DOHH2 (cell line): ENCODE measurements around the gene IGF2.

Experiments used
- H3F3A ChIP-seq: fragments of 200-600 bp; sonication (generic), shearing (Covaris generic); 2 replicates; pipeline ENCODE4 v1.6.0; 2016; ENCODE audit warnings: antibody characterized with exemption, mild to moderate bottlenecking; ENCODE audit not compliant: control insufficient read depth, insufficient read depth
- H3K27ac ChIP-seq: fragments of 200-600 bp; sonication (generic); 2 replicates; pipeline ENCODE4 v1.5.1; 2014; ENCODE audit warnings: low read depth, mild to moderate bottlenecking, low read length, moderate library complexity
- H3K27me3 ChIP-seq: fragments of 200-600 bp; sonication (generic); 2 replicates; pipeline ENCODE4 v1.6.1; 2014; ENCODE audit warnings: mild to moderate bottlenecking, low read length, mixed read lengths; ENCODE audit not compliant: control insufficient read depth
- H3K36me3 ChIP-seq: fragments of 200-600 bp; sonication (generic); 2 replicates; pipeline ENCODE4 v1.6.1; 2014; ENCODE audit warnings: mild to moderate bottlenecking, low read length, moderate library complexity, mixed read lengths; ENCODE audit not compliant: control insufficient read depth
- H3K4me1 ChIP-seq: fragments of 200-600 bp; sonication (generic); 2 replicates; pipeline ENCODE4 v1.6.1; 2014; ENCODE audit warnings: mild to moderate bottlenecking, low read length, mixed read lengths; ENCODE audit not compliant: control insufficient read depth
- H3K4me2 ChIP-seq: fragments of 200-600 bp; sonication (generic); 2 replicates; pipeline ENCODE4 v1.6.0; 2014; ENCODE audit warnings: mild to moderate bottlenecking, low read length, moderate library complexity
- H3K4me3 ChIP-seq: fragments of 200-600 bp; sonication (generic); 2 replicates; pipeline ENCODE4 v1.5.1; 2014; ENCODE audit warnings: mild to moderate bottlenecking, low read length, mixed read lengths
- H3K79me2 ChIP-seq: fragments of 200-600 bp; sonication (generic); 2 replicates; pipeline ENCODE4 v1.6.1; 2014; ENCODE audit warnings: mild to moderate bottlenecking, low read length, mixed read lengths; ENCODE audit not compliant: control insufficient read depth
- H3K9me2 ChIP-seq: fragments of 200-600 bp; sonication (generic); replicated peaks from 2 replicates; pipeline ENCODE4 v1.6.1; 2014; ENCODE audit warnings: mild to moderate bottlenecking, low read length, mixed read lengths; ENCODE audit not compliant: control insufficient read depth
- H3K9me3 ChIP-seq: fragments of 200-600 bp; sonication (generic); 2 replicates; pipeline ENCODE4 v1.6.1; 2014; ENCODE audit warnings: antibody characterized with exemption, low read length, mixed read lengths; ENCODE audit not compliant: control insufficient read depth, insufficient read depth
- H4K20me1 ChIP-seq: fragments of 200-600 bp; sonication (generic); 2 replicates; pipeline ENCODE4 v1.6.0; 2014; ENCODE audit warnings: low read depth, mild to moderate bottlenecking, antibody characterized with exemption, low read length, moderate library complexity; ENCODE audit not compliant: control insufficient read depth, insufficient read depth
- EZH2phosphoT487 ChIP-seq: fragments of 200-600 bp; sonication (generic); IDR thresholded peaks from 2 replicates; pipeline ENCODE4 v1.6.1; 2017; ENCODE audit warnings: borderline replicate concordance, mild to moderate bottlenecking, antibody characterized with exemption, low read length, moderate library complexity, mixed read lengths
- TF ChIP-seq, protein P1 (sequence below): fragments of 200-600 bp; sonication (generic); IDR thresholded peaks from one replicate; pipeline ENCODE4 v1.5.1; 2014; ENCODE audit warnings: antibody characterized with exemption, mild to moderate bottlenecking, low read depth, low read length; ENCODE audit not compliant: poor library complexity, severe bottlenecking

IGF2 gene

DNA sequence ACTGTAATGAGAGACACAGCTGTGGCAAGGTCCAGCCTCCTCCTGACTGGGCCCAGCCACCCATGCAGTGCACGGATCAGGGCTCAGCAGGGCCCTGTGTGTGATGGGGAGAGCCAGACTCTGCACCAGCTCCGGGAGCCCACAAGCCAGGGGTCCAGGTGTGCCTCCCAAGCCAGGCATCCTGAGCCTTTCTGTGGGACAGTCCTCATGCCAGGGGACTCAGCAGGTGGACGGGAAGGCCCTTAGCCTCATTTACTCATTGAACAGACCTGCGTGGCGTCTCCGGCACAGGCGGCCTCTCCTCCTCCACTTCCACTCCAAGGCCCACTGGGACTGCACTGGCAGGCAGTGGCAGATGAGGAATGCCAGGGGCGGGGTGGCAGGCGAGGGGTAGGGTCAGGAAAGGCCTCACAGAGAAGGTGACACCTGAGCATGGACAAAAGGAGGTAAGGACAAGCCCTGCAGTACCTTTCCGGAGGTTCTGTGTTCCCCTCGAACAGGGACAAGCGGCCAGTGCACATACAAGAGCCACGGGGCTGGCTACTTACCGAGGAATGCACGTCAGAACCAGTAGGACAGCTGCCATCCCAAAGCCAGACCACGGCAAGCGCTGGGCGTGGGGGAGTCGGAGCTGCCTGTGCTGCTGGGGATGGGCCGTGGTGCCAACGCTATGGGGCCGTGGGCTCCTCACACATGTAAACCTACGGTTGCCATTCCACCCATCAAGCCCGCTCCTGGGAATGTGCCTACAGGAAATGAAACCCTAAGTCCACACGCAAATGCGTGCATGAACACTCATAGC is 52.7 kb downstream of the IGF2 start:
- H3K79me2 ChIP-seq, result no peaks in the 10 kb centered on the region
- no peak overlapping the region for H3K27ac ChIP-seq
- H4K20me1 ChIP-seq, result no peaks in the 10 kb centered on the region
- H3K27me3 ChIP-seq, result no peaks in the 10 kb centered on the region
- no peak for TF ChIP-seq EZH2phosphoT487
- TF ChIP-seq, protein P1, sequence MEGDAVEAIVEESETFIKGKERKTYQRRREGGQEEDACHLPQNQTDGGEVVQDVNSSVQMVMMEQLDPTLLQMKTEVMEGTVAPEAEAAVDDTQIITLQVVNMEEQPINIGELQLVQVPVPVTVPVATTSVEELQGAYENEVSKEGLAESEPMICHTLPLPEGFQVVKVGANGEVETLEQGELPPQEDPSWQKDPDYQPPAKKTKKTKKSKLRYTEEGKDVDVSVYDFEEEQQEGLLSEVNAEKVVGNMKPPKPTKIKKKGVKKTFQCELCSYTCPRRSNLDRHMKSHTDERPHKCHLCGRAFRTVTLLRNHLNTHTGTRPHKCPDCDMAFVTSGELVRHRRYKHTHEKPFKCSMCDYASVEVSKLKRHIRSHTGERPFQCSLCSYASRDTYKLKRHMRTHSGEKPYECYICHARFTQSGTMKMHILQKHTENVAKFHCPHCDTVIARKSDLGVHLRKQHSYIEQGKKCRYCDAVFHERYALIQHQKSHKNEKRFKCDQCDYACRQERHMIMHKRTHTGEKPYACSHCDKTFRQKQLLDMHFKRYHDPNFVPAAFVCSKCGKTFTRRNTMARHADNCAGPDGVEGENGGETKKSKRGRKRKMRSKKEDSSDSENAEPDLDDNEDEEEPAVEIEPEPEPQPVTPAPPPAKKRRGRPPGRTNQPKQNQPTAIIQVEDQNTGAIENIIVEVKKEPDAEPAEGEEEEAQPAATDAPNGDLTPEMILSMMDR, result no peak
- H3F3A ChIP-seq, result no peaks in the 10 kb centered on the region
- H3K4me3 ChIP-seq, result no peak overlapping the region
- no peaks in the 10 kb centered on the region for H3K4me1 ChIP-seq
- no peaks in the 10 kb centered on the region for H3K36me3 ChIP-seq
- no peaks in the 10 kb centered on the region for H3K9me2 ChIP-seq
- H3K4me2 ChIP-seq, result no peak overlapping the region
- H3K9me3 ChIP-seq, result no peaks in the 10 kb centered on the region

- Histone ChIP-seq H3F3A (no peaks in the 10 kb centered on the region), H4K20me1 (no peaks in the 10 kb centered on the region), H3K4me1 (no peaks in the 10 kb centered on the region), H3K4me3 (no peak overlapping the region), H3K36me3 (no peaks in the 10 kb centered on the region), H3K9me2 (no peaks in the 10 kb centered on the region), H3K27me3 (no peaks in the 10 kb centered on the region), H3K79me2 (no peaks in the 10 kb centered on the region), H3K27ac (no peak overlapping the region), H3K4me2 (no peak overlapping the region), H3K9me3 (no peaks in the 10 kb centered on the region)
- TF ChIP-seq, protein P1, result no peak
- TF ChIP-seq EZH2phosphoT487, result no peak
These were observed 53.7 kb downstream of the IGF2 start for GRCh38 chr11:2085251-2086066.

GRCh38 chr11:2084721-2085120 is 54.5 kb downstream of the IGF2 start:
- no peak overlapping the region for H3K4me3 ChIP-seq
- H3K9me2 ChIP-seq, result no peaks in the 10 kb centered on the region
- H3K27ac ChIP-seq, result no peak overlapping the region
- no peaks in the 10 kb centered on the region for H3K9me3 ChIP-seq
- H3K79me2 ChIP-seq, result no peaks in the 10 kb centered on the region
- TF ChIP-seq EZH2phosphoT487, result no peak
- TF ChIP-seq, protein P1, result no peak
- no peaks in the 10 kb centered on the region for H4K20me1 ChIP-seq
- no peaks in the 10 kb centered on the region for H3K27me3 ChIP-seq
- no peak overlapping the region for H3K4me2 ChIP-seq
- no peaks in the 10 kb centered on the region for H3F3A ChIP-seq
- H3K4me1 ChIP-seq, result no peaks in the 10 kb centered on the region
- H3K36me3 ChIP-seq, result no peaks in the 10 kb centered on the region
